LNCAP (cell line): ENCODE results near the gene GTF3C4.

Experiments
- TF ChIP-seq, protein P1 (sequence below): fragments of 450-650 bp; IDR thresholded peaks from 2 replicates; pipeline ENCODE4 v1.5.1; 2017; ENCODE audit warnings: mild to moderate bottlenecking

GTF3C4 gene

DNA sequence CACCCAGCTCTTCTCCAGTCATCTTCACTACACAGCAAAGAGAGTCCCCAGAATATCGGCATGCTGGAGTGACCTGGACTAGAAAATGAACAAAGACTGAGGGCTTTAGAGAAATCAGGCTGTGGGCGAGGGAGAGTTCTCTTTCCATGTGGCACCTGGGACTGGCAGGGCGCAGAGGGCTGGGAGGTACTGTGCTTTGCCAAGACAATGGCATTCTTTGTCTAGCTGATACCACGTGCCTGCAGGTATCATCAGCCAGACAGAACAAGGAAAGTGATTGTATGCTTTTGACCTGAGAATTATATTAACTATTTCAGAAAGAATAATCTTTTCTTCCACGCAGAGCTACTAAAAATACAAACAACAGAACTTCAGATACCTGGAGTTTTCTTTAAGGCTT lies 30.9 kb upstream of the GTF3C4 start:
- TF ChIP-seq, protein P1, sequence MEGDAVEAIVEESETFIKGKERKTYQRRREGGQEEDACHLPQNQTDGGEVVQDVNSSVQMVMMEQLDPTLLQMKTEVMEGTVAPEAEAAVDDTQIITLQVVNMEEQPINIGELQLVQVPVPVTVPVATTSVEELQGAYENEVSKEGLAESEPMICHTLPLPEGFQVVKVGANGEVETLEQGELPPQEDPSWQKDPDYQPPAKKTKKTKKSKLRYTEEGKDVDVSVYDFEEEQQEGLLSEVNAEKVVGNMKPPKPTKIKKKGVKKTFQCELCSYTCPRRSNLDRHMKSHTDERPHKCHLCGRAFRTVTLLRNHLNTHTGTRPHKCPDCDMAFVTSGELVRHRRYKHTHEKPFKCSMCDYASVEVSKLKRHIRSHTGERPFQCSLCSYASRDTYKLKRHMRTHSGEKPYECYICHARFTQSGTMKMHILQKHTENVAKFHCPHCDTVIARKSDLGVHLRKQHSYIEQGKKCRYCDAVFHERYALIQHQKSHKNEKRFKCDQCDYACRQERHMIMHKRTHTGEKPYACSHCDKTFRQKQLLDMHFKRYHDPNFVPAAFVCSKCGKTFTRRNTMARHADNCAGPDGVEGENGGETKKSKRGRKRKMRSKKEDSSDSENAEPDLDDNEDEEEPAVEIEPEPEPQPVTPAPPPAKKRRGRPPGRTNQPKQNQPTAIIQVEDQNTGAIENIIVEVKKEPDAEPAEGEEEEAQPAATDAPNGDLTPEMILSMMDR, result no peak

DNA sequence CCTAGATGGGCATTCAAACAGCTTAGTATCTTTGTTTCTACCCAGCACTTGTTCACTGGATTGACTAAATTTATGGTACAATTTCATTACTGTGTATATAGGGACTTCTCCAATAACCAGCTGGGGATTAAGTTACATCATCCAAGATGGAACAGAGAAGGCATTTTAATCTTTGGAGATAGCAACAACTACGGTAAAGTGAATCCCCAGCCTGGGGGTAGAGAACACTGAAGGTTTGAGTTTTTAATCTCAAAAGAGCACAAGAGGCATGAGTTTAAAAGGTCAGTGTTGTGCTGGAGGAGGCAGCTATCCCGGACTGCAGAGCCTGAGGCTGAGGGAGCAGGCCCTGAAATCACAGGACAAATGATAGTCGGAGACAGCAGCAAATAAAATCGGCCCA lies 29.0 kb upstream of the GTF3C4 start:
- TF ChIP-seq, protein P1, result no peak

DNA sequence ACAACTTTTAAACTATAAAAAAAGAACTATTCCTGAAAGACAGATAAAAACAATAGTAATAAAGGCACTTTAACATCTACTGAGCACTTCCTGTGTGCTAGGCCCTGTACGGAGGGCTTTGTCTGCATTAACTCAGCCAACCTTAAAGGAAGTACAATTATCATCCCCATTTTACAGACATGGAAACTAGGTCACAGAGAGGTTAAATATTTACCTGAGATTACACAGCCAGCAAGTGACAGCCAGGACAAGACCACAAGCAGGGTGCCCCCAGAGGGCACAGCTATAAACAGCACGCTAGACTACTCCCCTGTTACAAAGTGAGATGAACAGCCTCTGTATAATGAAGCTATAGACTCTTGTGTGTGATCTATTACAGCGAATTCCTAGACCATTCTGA lies 26.0 kb upstream of the GTF3C4 start:
- TF ChIP-seq, protein P1, result no peak; the same call in 1 of the 2 replicates

DNA sequence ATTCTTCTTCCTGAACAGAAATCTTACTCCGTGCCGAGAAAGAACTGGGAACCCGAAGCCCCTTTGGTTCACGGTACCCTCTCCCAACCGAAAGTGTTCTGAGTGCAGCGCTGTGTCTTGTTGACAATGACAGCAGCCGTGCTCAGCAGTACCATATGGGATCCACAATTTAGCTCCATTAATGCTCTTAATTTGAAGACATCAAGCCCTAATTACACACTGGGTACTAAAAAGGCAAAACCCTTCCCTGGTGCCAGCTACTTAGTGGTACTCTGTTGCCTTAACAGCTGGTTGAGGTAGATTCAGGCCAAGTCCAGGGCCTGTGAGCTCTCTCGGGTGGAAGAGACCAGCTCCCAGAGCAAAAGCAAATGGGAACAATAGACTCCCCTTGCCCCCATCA lies 25.0 kb upstream of the GTF3C4 start:
- TF ChIP-seq, protein P1, result no peak

DNA sequence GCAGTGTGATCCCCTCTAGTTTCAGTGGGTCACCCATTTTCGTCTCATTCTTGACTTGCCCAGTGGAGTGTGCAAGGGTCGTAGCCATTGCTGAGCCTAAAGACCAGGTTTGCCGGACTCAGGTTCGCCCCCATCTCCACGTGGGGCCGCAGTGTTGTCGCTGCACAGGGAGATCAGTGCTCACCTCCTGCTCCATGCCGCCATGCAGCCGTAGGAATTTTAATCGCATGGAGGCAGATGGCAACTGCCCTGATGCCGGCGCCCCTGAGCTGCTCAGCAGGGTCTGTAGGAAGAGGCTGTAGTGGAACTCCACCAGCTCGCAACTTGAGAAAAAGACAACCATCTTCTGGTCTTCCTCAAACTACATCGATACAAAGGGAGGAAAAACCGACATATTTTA lies 24.6 kb upstream of the GTF3C4 start:
- TF ChIP-seq, protein P1, result no peak

DNA sequence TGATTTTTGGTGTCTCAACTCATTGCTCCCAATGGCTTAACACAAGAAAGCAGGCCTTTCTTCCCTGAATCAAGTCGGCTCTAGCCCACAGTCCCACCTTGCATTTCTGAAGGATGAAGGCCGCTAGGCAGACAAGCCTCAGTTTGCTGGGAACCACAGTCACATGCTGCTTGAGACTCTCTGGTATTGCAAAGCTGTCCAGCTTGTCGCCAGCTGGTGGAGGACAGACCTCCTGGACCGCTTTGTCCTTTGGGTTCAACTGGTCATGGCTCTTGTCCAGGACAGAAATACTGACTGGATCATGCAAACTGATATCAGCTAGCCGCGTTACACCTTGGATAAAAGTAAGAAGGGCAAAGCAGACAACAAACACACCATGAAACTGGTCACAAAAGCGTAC lies 23.5 kb upstream of the GTF3C4 start:
- TF ChIP-seq, protein P1, result no peak

DNA sequence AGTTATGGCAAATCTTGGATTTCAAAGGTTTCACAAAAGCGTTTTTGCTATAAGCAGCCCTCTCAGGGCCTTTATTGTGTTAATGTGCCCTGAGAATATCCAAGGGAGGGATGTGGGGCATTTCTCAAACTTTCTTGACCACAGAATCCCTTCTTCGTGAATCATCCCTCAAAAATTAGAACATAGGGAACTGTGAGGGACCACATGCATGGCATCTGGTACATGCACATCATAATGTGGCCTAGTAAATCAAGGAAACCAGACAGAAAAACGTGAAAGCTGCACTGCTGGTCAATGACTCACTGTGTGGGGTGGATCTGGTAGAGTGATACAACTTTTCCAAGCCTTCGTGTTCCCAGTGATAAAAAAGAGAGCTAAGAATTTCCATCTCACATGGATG lies 22.9 kb upstream of the GTF3C4 start:
- TF ChIP-seq, protein P1, result no peak

DNA sequence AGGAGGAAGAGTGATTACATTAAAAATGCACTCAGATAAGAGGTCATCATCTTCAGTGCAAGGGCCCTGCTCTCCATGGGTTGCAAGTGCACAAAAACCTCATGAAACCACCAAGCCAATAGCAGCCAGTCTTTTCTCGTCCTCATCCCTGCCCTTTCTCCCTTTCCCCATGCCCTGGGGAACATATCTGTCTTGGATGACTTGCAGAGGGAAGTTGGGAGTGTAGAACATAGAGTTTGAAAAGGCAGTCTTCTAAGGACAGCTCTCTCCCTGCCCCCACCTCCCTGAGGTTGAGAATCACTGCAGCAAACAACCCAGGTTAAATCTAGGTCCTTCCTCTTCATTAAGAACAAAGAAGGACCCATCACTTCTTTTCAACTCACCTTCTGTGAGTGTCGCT lies 22.5 kb upstream of the GTF3C4 start:
- TF ChIP-seq, protein P1, result no peak
